H1 (cell line): ENCODE measurements around the gene ATP1B3. TPM values are rescaled to one million over a fixed set of nuclear protein-coding genes. Genes with fewer than 3 reads are reported as not detected.

Experiments used
- CTCF ChIA-PET: fragments of 300-600 bp; sonication (Branson Sonifier 250); formaldehyde crosslinking; loops from one replicate; lab custom pipeline; 2021; ENCODE audit not compliant: partially characterized antibody; lab: Charles Lee
- POLR2A ChIA-PET: fragments of 300-600 bp; sonication (Branson Sonifier 250); formaldehyde crosslinking; loops from one replicate; lab custom pipeline; 2021; ENCODE audit warnings: inconsistent platforms; ENCODE audit not compliant: partially characterized antibody; lab: Charles Lee
- DNase-seq, 2 experiments: peaks; one replicate each; pipeline versions ENCODE4 v3.0.0 to v3.0.0-alpha.2; 2010 to 2022; ENCODE audit warnings: low spot score in 2 of 2, low read depth in 1 of 2, mixed read lengths in 1 of 2
- FAIRE-seq: peaks from 2 replicates; lab custom pipeline; 2011; peaks lifted over from hg19 to GRCh38; lab: Jason Lieb, UNC
- H2AFZ ChIP-seq: 2 replicates; pipeline ENCODE4 v1.8.1; 2012; ENCODE audit warnings: low read length, inconsistent platforms
- H2AK5ac ChIP-seq: 2 replicates; pipeline ENCODE4 v1.6.1; 2013; ENCODE audit warnings: low read depth, low read length
- H2BK120ac ChIP-seq: replicated peaks from 2 replicates; pipeline ENCODE3; 2013; ENCODE audit warnings: low read depth, low read length, inconsistent platforms
- H2BK12ac ChIP-seq: 2 replicates; pipeline ENCODE4 v1.6.1; 2013; ENCODE audit warnings: low read depth, low read length
- H2BK15ac ChIP-seq: 2 replicates; pipeline ENCODE4 v1.6.1; 2013; ENCODE audit warnings: low read length
- H2BK20ac ChIP-seq: 2 replicates; pipeline ENCODE4 v1.6.1; 2013; ENCODE audit warnings: low read length
- H2BK5ac ChIP-seq: 2 replicates; pipeline ENCODE4 v1.6.1; 2013; ENCODE audit warnings: low read depth, low read length
- H3K14ac ChIP-seq: 2 replicates; pipeline ENCODE4 v1.6.1; 2013; ENCODE audit warnings: inconsistent platforms; ENCODE audit not compliant: insufficient read length
- H3K18ac ChIP-seq: 2 replicates; pipeline ENCODE4 v1.6.1; 2013; ENCODE audit warnings: low read length; ENCODE audit errors: extremely low read depth
- H3K23ac ChIP-seq: 2 replicates; pipeline ENCODE4 v1.6.1; 2013; ENCODE audit warnings: inconsistent platforms; ENCODE audit not compliant: insufficient read length
- H3K23me2 ChIP-seq: 2 replicates; pipeline ENCODE4 v1.6.1; 2013; ENCODE audit warnings: low read depth, low read length
- H3K27ac ChIP-seq: 2 replicates; pipeline ENCODE4 v1.6.1; 2011; ENCODE audit warnings: low read depth, low read length, inconsistent platforms
- H3K27me3 ChIP-seq, 4 experiments: replicated peaks in 1 of 4; 1 replicate in 1 of 4; 2 replicates in 3 of 4; pipeline versions ENCODE4 v1.6.1 to v1.8.1; 2011 to 2013; ENCODE audit warnings: low read length in 3 of 4, mild to moderate bottlenecking in 3 of 4, inconsistent platforms in 2 of 4, mixed read lengths in 2 of 4, moderate library complexity in 1 of 4; ENCODE audit not compliant: control insufficient read depth in 3 of 4, insufficient read depth in 3 of 4; ENCODE audit errors: extremely low read depth in 1 of 4
- H3K36me3 ChIP-seq, 4 experiments: 2 replicates each; pipeline versions ENCODE4 v1.6.1 to v1.8.1; 2011 to 2013; ENCODE audit warnings: mild to moderate bottlenecking in 4 of 4, low read length in 3 of 4, moderate library complexity in 2 of 4, control low read depth in 1 of 4, inconsistent platforms in 1 of 4; ENCODE audit not compliant: insufficient read depth in 4 of 4, control insufficient read depth in 2 of 4
- H3K4ac ChIP-seq: replicated peaks from 2 replicates; pipeline ENCODE3; 2013; ENCODE audit warnings: low read length, low read depth, mixed read lengths, inconsistent platforms; ENCODE audit not compliant: insufficient read length
- H3K4me1 ChIP-seq, 4 experiments: replicated peaks in 1 of 4; 1 replicate in 1 of 4; 2 replicates in 3 of 4; pipeline versions ENCODE4 v1.6.1 to v1.8.1; 2011 to 2013; ENCODE audit warnings: low read length in 3 of 4, inconsistent platforms in 2 of 4, mixed read lengths in 1 of 4; ENCODE audit not compliant: insufficient read depth in 4 of 4, control insufficient read depth in 3 of 4
- H3K4me2 ChIP-seq, 2 experiments: 2 replicates each; pipeline versions ENCODE4 v1.6.1 to v1.8.1; 2011 to 2013; ENCODE audit warnings: low read depth in 2 of 2, low read length in 2 of 2, control low read depth in 1 of 2, inconsistent platforms in 1 of 2, mild to moderate bottlenecking in 1 of 2; ENCODE audit not compliant: insufficient read depth in 1 of 2
- H3K4me3 ChIP-seq, 4 experiments: fragments of 200-600, 300-600 bp in 1 of 4; sonication (generic), shearing (Covaris generic), sonication (Bioruptor Twin) in 1 of 4; 2 replicates each; pipeline versions ENCODE4 v1.5.1 to v1.8.1; 2011 to 2016; ENCODE audit warnings: low read length in 4 of 4, low read depth in 3 of 4, control low read depth in 2 of 4, inconsistent platforms in 2 of 4, mild to moderate bottlenecking in 2 of 4, mixed read lengths in 1 of 4, moderate library complexity in 1 of 4; ENCODE audit not compliant: insufficient read depth in 2 of 4; ENCODE audit errors: extremely low read depth in 1 of 4
- H3K56ac ChIP-seq: replicated peaks from 2 replicates; pipeline ENCODE3; 2013; ENCODE audit warnings: low read depth, mild to moderate bottlenecking, mixed read lengths, low read length, inconsistent platforms; ENCODE audit not compliant: insufficient read length
- H3K79me1 ChIP-seq: 2 replicates; pipeline ENCODE4 v1.6.1; 2013; ENCODE audit warnings: low read depth, low read length, control low read depth
- H3K79me2 ChIP-seq, 2 experiments: 2 replicates each; pipeline versions ENCODE4 v1.6.1 to v1.8.1; 2012 to 2013; ENCODE audit warnings: low read length in 2 of 2, mild to moderate bottlenecking in 2 of 2, inconsistent platforms in 1 of 2; ENCODE audit not compliant: insufficient read depth in 2 of 2, control insufficient read depth in 1 of 2
- H3K9ac ChIP-seq, 4 experiments: replicated peaks in 1 of 4; 1 replicate in 1 of 4; 2 replicates in 3 of 4; pipeline versions ENCODE4 v1.6.1 to v1.8.1; 2011 to 2013; ENCODE audit warnings: low read depth in 3 of 4, low read length in 3 of 4, control low read depth in 2 of 4, mild to moderate bottlenecking in 2 of 4, moderate library complexity in 2 of 4, inconsistent platforms in 1 of 4; ENCODE audit errors: extremely low read depth in 1 of 4
- H3K9me3 ChIP-seq, 2 experiments: 2 replicates each; pipeline versions ENCODE4 v1.6.1 to v1.8.1; 2012 to 2013; ENCODE audit warnings: mild to moderate bottlenecking in 2 of 2, moderate library complexity in 2 of 2, control low read depth in 1 of 2, inconsistent platforms in 1 of 2, low read depth in 1 of 2, low read length in 1 of 2, mixed read lengths in 1 of 2; ENCODE audit not compliant: insufficient read depth in 2 of 2
- H4K20me1 ChIP-seq, 2 experiments: replicated peaks in 1 of 2; 2 replicates each; pipeline versions ENCODE3 to v1.8.1; 2011 to 2013; ENCODE audit warnings: inconsistent platforms in 2 of 2, low read length in 2 of 2, mild to moderate bottlenecking in 1 of 2; ENCODE audit not compliant: insufficient read depth in 2 of 2, control insufficient read depth in 1 of 2
- H4K5ac ChIP-seq: 2 replicates; pipeline ENCODE4 v1.6.1; 2013; ENCODE audit warnings: low read length, low read depth, mixed read lengths, inconsistent platforms; ENCODE audit not compliant: insufficient read length
- H4K8ac ChIP-seq: 2 replicates; pipeline ENCODE4 v1.8.0; 2013; ENCODE audit warnings: mild to moderate bottlenecking, moderate library complexity, low read length, inconsistent platforms; ENCODE audit not compliant: insufficient read depth; ENCODE audit errors: extremely low read depth
- H4K91ac ChIP-seq: replicated peaks from 2 replicates; pipeline ENCODE3; 2013; ENCODE audit warnings: low read length, mixed read lengths, inconsistent platforms; ENCODE audit not compliant: insufficient read length
- BRCA1 ChIP-seq: IDR thresholded peaks from 2 replicates; pipeline ENCODE4 v1.6.1; 2012; ENCODE audit warnings: low read depth, low read length, improper control_type of control experiment
- EP300 ChIP-seq, 2 experiments: IDR thresholded peaks; 1 replicate in 1 of 2; 2 replicates in 1 of 2; pipeline ENCODE4 v1.6.1; 2011 to 2012; ENCODE audit warnings: low read depth in 2 of 2, low read length in 2 of 2, mild to moderate bottlenecking in 2 of 2, borderline replicate concordance in 1 of 2, inconsistent platforms in 1 of 2, moderate library complexity in 1 of 2
- EZH2 ChIP-seq: fragments of 200-600 bp; sonication (generic); IDR thresholded peaks from 2 replicates; pipeline ENCODE4 v1.7.1; 2012; ENCODE audit warnings: low read depth, mild to moderate bottlenecking, moderate library complexity, low read length, inconsistent platforms; ENCODE audit not compliant: severe bottlenecking
- KDM5A ChIP-seq: fragments of 200-600 bp; IDR thresholded peaks from 2 replicates; pipeline ENCODE4 v1.7.1; 2012; ENCODE audit warnings: mild to moderate bottlenecking, low read length, inconsistent platforms, mixed read lengths
- RBBP5 ChIP-seq: IDR thresholded peaks from 2 replicates; pipeline ENCODE4 v1.7.1; 2012; ENCODE audit warnings: low read depth, mild to moderate bottlenecking, inconsistent platforms, low read length, moderate library complexity, borderline replicate concordance
- WGBS, 2 experiments: shearing (Covaris generic) in 1 of 2; methylation state at CpG; one replicate each; pipeline versions ENCODE4 v1.1.6 to v1.1.7; 2013 to 2015; ENCODE audit warnings: low lambda C conversion rate in 2 of 2, mixed read lengths in 2 of 2, inconsistent platforms in 1 of 2, low coverage in 1 of 2, missing lambda C conversion rate in 1 of 2; ENCODE audit not compliant: insufficient replicate concordance in 2 of 2, insufficient coverage in 1 of 2, insufficient read length in 1 of 2; ENCODE audit errors: extremely low coverage in 1 of 2, missing lambda C conversion rate in 1 of 2; 5-methylcytosine and 5-hydroxymethylcytosine counted together
- polyA plus RNA-seq, 7 experiments: library from polyadenylated mRNA; depleted of rRNA in 3 of 7; stranded (reverse) in 5 of 7; unstranded in 2 of 7; fragments of >200 nt in 5 of 7; fragments of 200-250 nt in 2 of 7; gene quantifications; 1 replicate in 5 of 7; 2 replicates in 1 of 7; 4 replicates in 1 of 7; pipeline versions ENCODE4 v1.2.1 to v1.2.3, GENCODE V29; 2011 to 2013; ENCODE audit warnings: missing spikeins in 2 of 7, mixed read lengths in 2 of 7
- total RNA-seq: library from RNA; stranded (reverse); fragmentation: NEBNext Ultra II Directional; extraction: Animal tissue kit (Norgen Biotek cat#: 25700); gene quantifications from 2 replicates; pipeline ENCODE4 v1.2.1, GENCODE V29; 2021
- TF ChIP-seq, protein P1 (sequence below): IDR thresholded peaks from 2 replicates; pipeline ENCODE4 v1.6.1; 2011; ENCODE audit warnings: low read length, improper control_type of control experiment
- TF ChIP-seq, protein P2 (sequence below): IDR thresholded peaks from 2 replicates; pipeline ENCODE4 v1.6.1; 2012; ENCODE audit warnings: inconsistent platforms

Gene ATP1B3
- total and polyA plus RNA-seq, 2 of the 8 experiments (the other 6 are each of a cell fraction or from before 2014, with no cell fraction given), result 233 to 342 TPM

DNA sequence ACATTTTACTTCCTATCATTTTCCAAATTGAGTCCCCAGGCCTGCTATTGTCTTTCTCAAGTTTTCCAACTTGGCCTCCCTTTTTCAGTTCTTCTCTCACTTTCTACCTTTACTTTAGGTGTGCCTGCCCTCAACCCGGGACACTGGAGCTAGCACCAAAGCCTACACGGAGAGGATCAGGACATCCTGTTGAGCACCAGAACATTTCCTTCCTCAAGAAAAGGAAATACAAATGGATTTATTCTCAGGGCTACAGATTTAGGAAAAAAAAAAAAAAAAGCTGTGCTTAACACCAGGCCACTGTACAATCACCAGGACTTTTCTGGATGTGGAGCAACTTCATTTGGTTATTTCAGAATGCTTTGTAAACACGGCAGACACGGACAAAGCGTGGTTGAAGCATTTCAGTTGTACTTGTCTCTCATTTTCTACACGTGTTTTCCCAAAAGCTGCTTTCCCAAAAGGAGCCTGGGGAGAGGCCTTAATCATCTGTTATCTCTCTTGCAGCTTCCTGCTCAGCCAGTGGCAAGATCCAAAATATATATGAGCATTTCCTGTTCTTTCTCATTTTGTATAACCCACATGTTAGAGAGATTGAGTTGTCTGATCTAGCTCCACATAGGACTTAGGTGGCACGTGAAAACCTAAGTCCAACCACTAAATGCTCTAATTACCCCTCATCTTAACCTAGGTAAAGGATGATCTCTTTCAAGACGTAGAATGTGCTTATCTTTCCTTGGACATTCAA is 15.5 kb upstream of the ATP1B3 start:
- H2BK12ac ChIP-seq, result no peak overlapping the region
- H2BK5ac ChIP-seq, result no peak overlapping the region
- H3K79me1 ChIP-seq, result no peaks in the 10 kb centered on the region
- TF ChIP-seq KDM5A (no peak), EZH2 (no peak), BRCA1 (no peak), EP300 (IDR thresholded peaks at IDR 0.05; ENCODE audit: borderline replicate concordance in 1 of 2, low read depth in 2 of 2, low read length in 2 of 2) (no peak), RBBP5 (no peak)
- TF ChIP-seq, protein P1, sequence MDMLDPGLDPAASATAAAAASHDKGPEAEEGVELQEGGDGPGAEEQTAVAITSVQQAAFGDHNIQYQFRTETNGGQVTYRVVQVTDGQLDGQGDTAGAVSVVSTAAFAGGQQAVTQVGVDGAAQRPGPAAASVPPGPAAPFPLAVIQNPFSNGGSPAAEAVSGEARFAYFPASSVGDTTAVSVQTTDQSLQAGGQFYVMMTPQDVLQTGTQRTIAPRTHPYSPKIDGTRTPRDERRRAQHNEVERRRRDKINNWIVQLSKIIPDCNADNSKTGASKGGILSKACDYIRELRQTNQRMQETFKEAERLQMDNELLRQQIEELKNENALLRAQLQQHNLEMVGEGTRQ, result no peak
- TF ChIP-seq, protein P2, sequence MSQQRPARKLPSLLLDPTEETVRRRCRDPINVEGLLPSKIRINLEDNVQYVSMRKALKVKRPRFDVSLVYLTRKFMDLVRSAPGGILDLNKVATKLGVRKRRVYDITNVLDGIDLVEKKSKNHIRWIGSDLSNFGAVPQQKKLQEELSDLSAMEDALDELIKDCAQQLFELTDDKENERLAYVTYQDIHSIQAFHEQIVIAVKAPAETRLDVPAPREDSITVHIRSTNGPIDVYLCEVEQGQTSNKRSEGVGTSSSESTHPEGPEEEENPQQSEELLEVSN, result no peak
- no peak overlapping the region for H4K91ac ChIP-seq
- no peaks in the 10 kb centered on the region for H3K9me3 ChIP-seq
- H3K4me3 ChIP-seq, result no peak overlapping the region
- no peak overlapping the region for H4K5ac ChIP-seq
- H3K27ac ChIP-seq, result no peak overlapping the region
- no peak overlapping the region for H4K8ac ChIP-seq
- WGBS, 2 experiments, result 83% methylated on average over 8 of the region's 8 CpGs; no CpG with 5 or more reads in 1 of the 2 experiments
- H3K9ac ChIP-seq, result no peak overlapping the region
- no peak overlapping the region for H3K23ac ChIP-seq
- H2AK5ac ChIP-seq, result no peak overlapping the region
- no peaks in the 10 kb centered on the region for H4K20me1 ChIP-seq
- ChIA-PET CTCF (interaction anchor here (0.9 to 1.2 kb wide), 2 partner anchors 52 to 63 kb away, joined by 3 read pairs; no protein-coding TSS in a partner anchor), POLR2A (interaction anchor here (0.6 to 1.5 kb wide), 3 partner anchors 14 to 25 kb away, joined by 3 to 5 read pairs (median 5); partner anchors contain the start of gene ATP1B3)
- DNase-seq (no peak), FAIRE-seq (no peak)
- no peak overlapping the region for H3K14ac ChIP-seq
- no peak overlapping the region for H3K56ac ChIP-seq
- H3K23me2 ChIP-seq, result no peaks in the 10 kb centered on the region
- no peaks in the 10 kb centered on the region for H3K4me1 ChIP-seq
- H3K27me3 ChIP-seq, result no peaks in the 10 kb centered on the region
- H3K4me2 ChIP-seq, result no peak overlapping the region
- H3K18ac ChIP-seq, result no peak overlapping the region
- H3K79me2 ChIP-seq, result no peaks in the 10 kb centered on the region
- no peak overlapping the region for H2BK120ac ChIP-seq
- H3K4ac ChIP-seq, result no peak overlapping the region
- no peak overlapping the region for H2AFZ ChIP-seq
- H2BK15ac ChIP-seq, result no peak overlapping the region
- H3K36me3 ChIP-seq, result no peaks in the 10 kb centered on the region
- H2BK20ac ChIP-seq, result no peak overlapping the region
